HFFc6 (cell line): ENCODE measurements around the gene OR51B6. TPM values are rescaled to one million over a fixed set of nuclear protein-coding genes. Genes with fewer than 3 reads are reported as not detected.

Source experiments
- DNase-seq: peaks from one replicate; pipeline ENCODE4 v3.0.0-alpha.2; 2018
- H3K27ac Mint-ChIP-seq: 2 replicates; pipeline ENCODE4 v1.8.0; 2020; ENCODE audit warnings: mild to moderate bottlenecking, mixed read lengths
- H3K27me3 Mint-ChIP-seq: 2 replicates; pipeline ENCODE4 v1.8.0; 2021; ENCODE audit warnings: mild to moderate bottlenecking, moderate library complexity, mixed read lengths; ENCODE audit not compliant: insufficient read depth
- H3K36me3 Mint-ChIP-seq: 2 replicates; pipeline ENCODE4 v1.8.0; 2021; ENCODE audit warnings: low read depth, mixed read lengths
- H3K4me1 Mint-ChIP-seq: 2 replicates; pipeline ENCODE4 v1.8.0; 2020; ENCODE audit warnings: low read depth, mixed read lengths
- H3K4me3 Mint-ChIP-seq: 2 replicates; pipeline ENCODE4 v1.8.0; 2020; ENCODE audit warnings: mild to moderate bottlenecking, moderate library complexity, mixed read lengths
- H3K9me3 Mint-ChIP-seq: 2 replicates; pipeline ENCODE4 v1.8.0; 2020; ENCODE audit warnings: mild to moderate bottlenecking, mixed read lengths
- long read RNA-seq: library from polyadenylated mRNA; unstranded; transcript quantifications from one replicate; pipeline ENCODE4 v2.0.0, GENCODE V29; 2019
- total RNA-seq, 6 experiments: library from RNA; stranded (reverse); fragmentation: NEBNext Ultra II Directional; extraction: Animal tissue kit (Norgen Biotek cat#: 25700); gene quantifications; 2 replicates in 1 of 6; 3 replicates in 5 of 6; pipeline ENCODE4 v1.2.3, GENCODE V29; 2021
- TF ChIP-seq, protein P1 (sequence below): fragments of 200-600 bp; sonication (generic); IDR thresholded peaks from 2 replicates; pipeline ENCODE4 v1.5.0; 2021; ENCODE audit warnings: antibody characterized with exemption, mild to moderate bottlenecking

The OR51B6 gene, protein sequence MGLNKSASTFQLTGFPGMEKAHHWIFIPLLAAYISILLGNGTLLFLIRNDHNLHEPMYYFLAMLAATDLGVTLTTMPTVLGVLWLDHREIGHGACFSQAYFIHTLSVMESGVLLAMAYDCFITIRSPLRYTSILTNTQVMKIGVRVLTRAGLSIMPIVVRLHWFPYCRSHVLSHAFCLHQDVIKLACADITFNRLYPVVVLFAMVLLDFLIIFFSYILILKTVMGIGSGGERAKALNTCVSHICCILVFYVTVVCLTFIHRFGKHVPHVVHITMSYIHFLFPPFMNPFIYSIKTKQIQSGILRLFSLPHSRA
- not detected for total RNA-seq
- long read RNA-seq: 0 reads

DNA sequence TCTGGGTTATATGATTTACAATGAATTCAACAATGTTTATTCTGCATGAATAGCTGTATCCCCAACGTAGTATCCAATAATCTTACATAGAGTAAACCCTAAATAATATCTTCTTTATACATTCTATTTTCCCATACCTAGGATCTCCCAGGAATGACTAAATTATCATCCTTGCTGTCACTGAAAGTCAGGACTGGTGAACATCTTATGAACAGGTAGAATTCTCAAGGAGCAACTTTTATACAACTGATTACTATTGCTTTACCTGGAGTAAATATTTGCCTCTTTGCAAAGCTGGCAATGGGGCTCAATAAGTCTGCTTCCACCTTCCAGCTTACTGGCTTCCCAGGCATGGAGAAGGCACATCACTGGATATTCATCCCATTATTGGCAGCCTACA lies at the start of gene OR51B6:
Gene OR51B6 (plus strand): TSS at position 301 of the 400 bp plus-strand sequence. CDS start 0 bp downstream, at position 301.
- DNase-seq: no peak
- Mint-ChIP-seq H3K27ac (no peak within 1 kb of the TSS), H3K9me3 (peaks cover 3% of the 10 kb centered on the region; the same call in 1 of the 2 replicates), H3K4me1 (peaks cover 40% of the 10 kb centered on the region), H3K4me3 (no peak within 1 kb of the TSS), H3K27me3 (no peaks in the 10 kb centered on the region), H3K36me3 (peaks cover 1% of the 10 kb centered on the region; the same call in 1 of the 2 replicates)
- TF ChIP-seq, protein P1, sequence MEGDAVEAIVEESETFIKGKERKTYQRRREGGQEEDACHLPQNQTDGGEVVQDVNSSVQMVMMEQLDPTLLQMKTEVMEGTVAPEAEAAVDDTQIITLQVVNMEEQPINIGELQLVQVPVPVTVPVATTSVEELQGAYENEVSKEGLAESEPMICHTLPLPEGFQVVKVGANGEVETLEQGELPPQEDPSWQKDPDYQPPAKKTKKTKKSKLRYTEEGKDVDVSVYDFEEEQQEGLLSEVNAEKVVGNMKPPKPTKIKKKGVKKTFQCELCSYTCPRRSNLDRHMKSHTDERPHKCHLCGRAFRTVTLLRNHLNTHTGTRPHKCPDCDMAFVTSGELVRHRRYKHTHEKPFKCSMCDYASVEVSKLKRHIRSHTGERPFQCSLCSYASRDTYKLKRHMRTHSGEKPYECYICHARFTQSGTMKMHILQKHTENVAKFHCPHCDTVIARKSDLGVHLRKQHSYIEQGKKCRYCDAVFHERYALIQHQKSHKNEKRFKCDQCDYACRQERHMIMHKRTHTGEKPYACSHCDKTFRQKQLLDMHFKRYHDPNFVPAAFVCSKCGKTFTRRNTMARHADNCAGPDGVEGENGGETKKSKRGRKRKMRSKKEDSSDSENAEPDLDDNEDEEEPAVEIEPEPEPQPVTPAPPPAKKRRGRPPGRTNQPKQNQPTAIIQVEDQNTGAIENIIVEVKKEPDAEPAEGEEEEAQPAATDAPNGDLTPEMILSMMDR: no peak

DNA sequence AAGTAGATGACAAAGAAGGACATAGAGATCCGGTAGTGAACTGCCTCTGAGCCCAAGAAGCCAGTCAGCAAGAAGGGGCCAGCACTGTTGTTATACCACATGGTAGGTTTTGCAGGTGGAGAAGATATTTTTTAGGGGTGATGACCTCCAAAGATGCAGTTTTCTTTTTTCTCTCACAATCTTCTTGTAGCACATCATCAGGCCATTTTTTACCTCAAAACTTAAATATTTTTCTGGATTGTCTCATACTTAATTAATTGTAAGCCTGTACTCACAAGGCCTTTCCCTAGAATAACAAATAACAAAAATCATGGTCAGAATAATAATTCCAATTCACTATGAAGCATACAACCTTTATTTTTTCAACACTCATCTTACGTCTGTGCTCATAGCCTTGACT lies 49.5 kb upstream of the OR51B6 start, which contains the start of gene OR51B4:
Gene OR51B4 (minus strand): TSS at position 101 of the 400 bp plus-strand sequence. CDS start 0 bp downstream, at position 101.
- no peaks in the 10 kb centered on the region for H3K36me3 Mint-ChIP-seq
- TF ChIP-seq, protein P1: no peak
- H3K9me3 Mint-ChIP-seq: no peaks in the 10 kb centered on the region
- H3K27me3 Mint-ChIP-seq: no peaks in the 10 kb centered on the region
- no peak within 1 kb of the TSS for H3K27ac Mint-ChIP-seq
- no peak within 1 kb of the TSS for H3K4me3 Mint-ChIP-seq
- peaks cover 39% of the 10 kb centered on the region for H3K4me1 Mint-ChIP-seq
- DNase-seq: no peak

DNA sequence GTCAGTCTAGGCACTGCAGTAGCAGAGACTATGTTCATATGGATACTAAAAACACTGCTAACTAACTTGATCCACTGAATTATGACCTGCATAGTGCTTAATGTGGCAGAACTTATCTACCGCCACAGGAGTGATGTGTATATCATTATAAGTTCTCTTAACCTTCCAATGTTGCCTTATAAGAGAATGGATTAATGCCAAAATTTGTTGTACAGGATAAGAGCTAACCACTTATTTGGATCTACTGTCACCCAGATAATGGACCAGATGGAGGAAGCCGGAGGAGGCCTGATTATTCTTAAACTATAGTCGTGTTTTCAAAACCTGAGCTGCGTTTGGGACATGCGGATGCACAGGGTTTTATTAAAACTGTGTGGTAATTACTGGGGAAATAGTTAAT lies 47.7 kb upstream of the OR51B6 start:
- no peaks in the 10 kb centered on the region for H3K27me3 Mint-ChIP-seq
- TF ChIP-seq, protein P1: no peak

DNA sequence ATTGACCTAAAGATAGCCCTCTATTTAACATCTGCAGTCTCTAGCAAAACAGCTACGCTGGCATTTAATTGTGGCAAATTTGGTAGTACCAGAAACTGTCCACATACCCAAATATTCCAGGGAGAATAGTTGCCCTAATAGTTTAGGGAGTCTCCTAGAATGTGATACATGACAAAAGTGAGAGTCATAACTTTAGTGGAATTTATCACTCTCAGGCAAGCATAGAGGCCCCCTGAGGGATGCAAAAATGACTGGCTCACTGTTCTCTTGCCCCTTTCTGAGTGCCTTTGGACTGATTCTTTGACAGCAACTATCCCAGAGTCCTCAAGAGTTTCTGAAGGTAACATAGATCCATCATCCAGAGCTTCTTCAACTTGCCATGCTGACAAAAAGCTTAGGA lies 47.3 kb upstream of the OR51B6 start:
- Mint-ChIP-seq H3K36me3 (no peaks in the 10 kb centered on the region), H3K4me1 (peaks cover 37% of the 10 kb centered on the region), H3K9me3 (no peaks in the 10 kb centered on the region), H3K4me3 (no peak overlapping the region), H3K27me3 (no peaks in the 10 kb centered on the region), H3K27ac (peak overlapping the region; percentile 42)
- TF ChIP-seq, protein P1: no peak
- DNase-seq: no peak

More for the DNA sequence above, 47.7 kb upstream of the OR51B6 start:
- Mint-ChIP-seq H3K27ac (no peak overlapping the region), H3K4me1 (peaks cover 37% of the 10 kb centered on the region), H3K9me3 (no peaks in the 10 kb centered on the region), H3K36me3 (no peaks in the 10 kb centered on the region), H3K4me3 (no peak overlapping the region)
- DNase-seq: no peak

DNA sequence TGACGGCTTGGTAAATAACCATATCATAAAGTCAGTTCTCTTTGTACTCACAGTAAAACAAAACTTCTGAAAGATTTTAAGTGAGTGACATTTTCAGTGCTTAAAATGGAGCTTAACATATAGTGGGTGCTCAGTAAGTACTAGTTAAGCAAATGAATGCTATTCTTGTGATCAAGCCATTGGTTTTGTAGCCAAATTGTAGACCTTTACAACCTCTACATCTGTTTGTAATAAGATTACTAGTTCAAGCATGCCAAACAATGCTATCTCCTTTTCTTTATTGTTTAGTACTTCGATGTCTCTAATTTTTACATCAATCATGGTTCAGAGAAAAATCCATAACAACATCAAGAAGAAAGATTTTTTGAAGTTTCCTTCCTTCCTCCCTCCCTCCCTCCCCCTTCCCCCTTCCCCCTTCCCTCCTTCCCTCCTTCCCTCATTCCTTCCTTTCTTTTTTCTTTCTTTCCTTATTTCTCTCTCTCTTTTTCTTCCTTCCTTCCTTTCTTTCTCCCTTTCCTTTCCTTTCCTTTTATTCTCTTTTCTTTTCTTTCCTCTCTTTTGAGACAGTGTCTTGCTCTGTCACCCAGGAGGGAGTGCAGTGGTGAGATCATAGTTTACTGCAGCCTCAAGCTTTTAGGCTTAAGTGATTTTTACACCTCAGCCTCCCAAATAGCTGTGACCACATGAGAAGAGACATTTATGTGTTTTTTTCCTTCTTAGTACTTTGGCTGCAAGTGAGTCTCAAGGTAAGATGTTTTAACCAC lies 43.9 kb upstream of the OR51B6 start:
- H3K9me3 Mint-ChIP-seq: no peaks in the 10 kb centered on the region
- H3K27ac Mint-ChIP-seq: no peak overlapping the region
- no peaks in the 10 kb centered on the region for H3K27me3 Mint-ChIP-seq
- TF ChIP-seq, protein P1: no peak
- H3K4me3 Mint-ChIP-seq: no peak overlapping the region
- H3K4me1 Mint-ChIP-seq: peaks cover 20% of the 10 kb centered on the region
- no peaks in the 10 kb centered on the region for H3K36me3 Mint-ChIP-seq
- DNase-seq: no peak
